D341Med (cell line): Measurements from ENCODE around the gene OCEL1.

Experiments used
- DNase-seq: peaks from one replicate; pipeline ENCODE4 v3.0.0; 2012; ENCODE audit warnings: low spot score

OCEL1 gene

GRCh38 chr19:17240062-17240752 lies 14.2 kb downstream of the OCEL1 start:
- no peak for DNase-seq

GRCh38 chr19:17240826-17241399 lies 14.9 kb downstream of the OCEL1 start:
- DNase-seq = no peak

GRCh38 chr19:17242431-17243208 lies 16.6 kb downstream of the OCEL1 start:
- no peak for DNase-seq

- peak; percentile 24 for DNase-seq
Measured at GRCh38 chr19:17243211-17243829, 17.3 kb downstream of the OCEL1 start.

GRCh38 chr19:17243830-17244617 lies 18.0 kb downstream of the OCEL1 start:
- no peak for DNase-seq

GRCh38 chr19:17244618-17245534 lies 18.9 kb downstream of the OCEL1 start:
- DNase-seq = no peak

GRCh38 chr19:17245535-17245984 lies 19.5 kb downstream of the OCEL1 start, which contains the start of gene NR2F6:
NR2F6 (minus strand) TSS chr19:17245919; CDS start chr19:17245220, 699 bp downstream.
- no peak for DNase-seq

GRCh38 chr19:17246681-17247425 lies 20.8 kb downstream of the OCEL1 start:
- no peak for DNase-seq

- DNase-seq = peak; percentile 75
Measured at GRCh38 chr19:17248011-17248776, 22.2 kb downstream of the OCEL1 start.

GRCh38 chr19:17249887-17250548 lies 24.0 kb downstream of the OCEL1 start:
- no peak for DNase-seq

- DNase-seq = no peak
Measured at GRCh38 chr19:17254636-17255035, 28.6 kb downstream of the OCEL1 start.

GRCh38 chr19:17255150-17255621 lies 29.2 kb downstream of the OCEL1 start:
- DNase-seq = no peak

- DNase-seq = no peak
Measured at GRCh38 chr19:17256130-17256529, 30.1 kb downstream of the OCEL1 start.

GRCh38 chr19:17259118-17259780 lies 33.2 kb downstream of the OCEL1 start:
- DNase-seq = no peak

GRCh38 chr19:17259934-17260333 lies 33.9 kb downstream of the OCEL1 start:
- peak; percentile 16 for DNase-seq

GRCh38 chr19:17260842-17261325 lies 34.9 kb downstream of the OCEL1 start:
- DNase-seq = peak; percentile 92

- peak; percentile 14 for DNase-seq
Measured at GRCh38 chr19:17262557-17262956, 36.5 kb downstream of the OCEL1 start.
